Keratinocyte (primary cell): Measurements from ENCODE around the gene SLC35B4.

Experiments
- EZH2 ChIP-seq: IDR thresholded peaks from one replicate; pipeline ENCODE4 v1.6.1; 2012; ENCODE audit warnings: inconsistent platforms, mild to moderate bottlenecking, low read length, moderate library complexity
- TF ChIP-seq, protein P1 (sequence below), 3 experiments: IDR thresholded peaks in 1 of 3; conservative IDR thresholded peaks in 1 of 3; optimal IDR thresholded peaks in 1 of 3; 2 replicates in 2 of 3; 3 replicates in 1 of 3; pipeline versions ENCODE3 to v1.5.1; 2011; ENCODE audit warnings: low read length in 3 of 3, mild to moderate bottlenecking in 3 of 3, moderate library complexity in 2 of 3, control low read depth in 1 of 3, inconsistent platforms in 1 of 3; ENCODE audit not compliant: insufficient read depth in 2 of 3; ENCODE audit errors: extremely low read depth in 1 of 3

DNA sequence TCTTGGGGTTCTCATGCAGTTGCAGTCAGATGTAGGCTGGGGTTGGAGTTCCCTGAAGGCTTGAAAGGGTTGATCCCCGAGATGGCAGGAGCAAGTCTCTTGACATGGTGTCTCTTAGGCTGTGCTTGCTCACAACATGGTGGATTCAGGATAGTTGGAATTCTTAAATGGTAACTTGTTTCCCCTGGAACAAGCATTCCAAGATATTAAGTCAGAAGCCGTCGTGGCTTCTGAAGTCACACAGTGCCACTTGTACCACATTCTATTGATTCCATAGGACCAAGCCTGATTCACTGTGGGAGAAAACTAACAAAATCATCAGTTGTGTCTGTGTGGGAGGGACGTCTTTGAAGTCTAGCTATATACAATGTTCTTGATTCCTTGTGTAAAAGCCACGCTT lies 3.5 kb upstream of the SLC35B4 start:
- TF ChIP-seq, protein P1, sequence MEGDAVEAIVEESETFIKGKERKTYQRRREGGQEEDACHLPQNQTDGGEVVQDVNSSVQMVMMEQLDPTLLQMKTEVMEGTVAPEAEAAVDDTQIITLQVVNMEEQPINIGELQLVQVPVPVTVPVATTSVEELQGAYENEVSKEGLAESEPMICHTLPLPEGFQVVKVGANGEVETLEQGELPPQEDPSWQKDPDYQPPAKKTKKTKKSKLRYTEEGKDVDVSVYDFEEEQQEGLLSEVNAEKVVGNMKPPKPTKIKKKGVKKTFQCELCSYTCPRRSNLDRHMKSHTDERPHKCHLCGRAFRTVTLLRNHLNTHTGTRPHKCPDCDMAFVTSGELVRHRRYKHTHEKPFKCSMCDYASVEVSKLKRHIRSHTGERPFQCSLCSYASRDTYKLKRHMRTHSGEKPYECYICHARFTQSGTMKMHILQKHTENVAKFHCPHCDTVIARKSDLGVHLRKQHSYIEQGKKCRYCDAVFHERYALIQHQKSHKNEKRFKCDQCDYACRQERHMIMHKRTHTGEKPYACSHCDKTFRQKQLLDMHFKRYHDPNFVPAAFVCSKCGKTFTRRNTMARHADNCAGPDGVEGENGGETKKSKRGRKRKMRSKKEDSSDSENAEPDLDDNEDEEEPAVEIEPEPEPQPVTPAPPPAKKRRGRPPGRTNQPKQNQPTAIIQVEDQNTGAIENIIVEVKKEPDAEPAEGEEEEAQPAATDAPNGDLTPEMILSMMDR (optimal IDR thresholded peaks at IDR 0.05 in 1 of 3, IDR thresholded peaks at IDR 0.05 in 1 of 3, conservative IDR thresholded peaks at IDR 0.05 in 1 of 3; ENCODE audit: extremely low read depth in 1 of 3, insufficient read depth in 2 of 3, low read length in 3 of 3) = no peak
- TF ChIP-seq EZH2 = no peak
